ENCODE measurements around the gene REXO5.
"Not testable (repeated sequence)": the region's sequence is repeated elsewhere in the genome, so short reads cannot be mapped to it uniquely, and the experiment has no call there.

REXO5 gene

GRCh38 chr16:20859229-20859628, 52.9 kb downstream of the REXO5 start:
- CTCF ChIA-PET: no interaction called here
- no peak for DNase-seq (ENCODE audit: low spot score)
- no peak for TF ChIP-seq CTCF (conservative IDR thresholded peaks at IDR 0.05; ENCODE audit: low read depth)
- POLR2A ChIA-PET (ENCODE audit: low non-redundant PET): no interaction called here
- no peak overlapping the region for H3K27ac ChIP-seq

GRCh38 chr16:20859699-20860098, 53.4 kb downstream of the REXO5 start:
- CTCF ChIA-PET: interaction anchor here (0.5 kb wide), 1 partner anchor 474 kb away, joined by 3 read pairs; no protein-coding TSS in a partner anchor
- POLR2A ChIA-PET (ENCODE audit: low non-redundant PET): no interaction called here
- peak overlapping the region; percentile 50; the same call in 1 of the 2 replicates for H3K27ac ChIP-seq
- TF ChIP-seq CTCF (conservative IDR thresholded peaks at IDR 0.05; ENCODE audit: low read depth): no peak
- no peak for DNase-seq (ENCODE audit: low spot score)

- ChIA-PET POLR2A (ENCODE audit: low non-redundant PET) (no interaction called here), CTCF (no interaction called here)
- no peak for TF ChIP-seq CTCF (conservative IDR thresholded peaks at IDR 0.05; ENCODE audit: low read depth)
- DNase-seq (ENCODE audit: low spot score): no peak
- H3K27ac ChIP-seq: no peak overlapping the region
Measured at GRCh38 chr16:20860361-20860760, 54.0 kb downstream of the REXO5 start.

- CTCF ChIA-PET; POLR2A ChIA-PET (ENCODE audit: low non-redundant PET); DNase-seq (ENCODE audit: low spot score); H3K27ac ChIP-seq: not testable (repeated sequence)
Measured at GRCh38 chr16:20860995-20861394, 54.7 kb downstream of the REXO5 start.

- H3K27ac ChIP-seq: 0 out of 2 replicates have a peak overlapping the region, but pooled peaks have one; percentile 5
- POLR2A ChIA-PET (ENCODE audit: low non-redundant PET): no interaction called here
- CTCF ChIA-PET: no interaction called here
- DNase-seq (ENCODE audit: low spot score): no peak
- TF ChIP-seq CTCF (conservative IDR thresholded peaks at IDR 0.05; ENCODE audit: low read depth): no peak
Measured at GRCh38 chr16:20862162-20862960, 56.0 kb downstream of the REXO5 start.

- POLR2A ChIA-PET (ENCODE audit: low non-redundant PET); CTCF ChIA-PET; DNase-seq (ENCODE audit: low spot score): not testable (repeated sequence)
Measured at GRCh38 chr16:20864376-20864775, 58.0 kb downstream of the REXO5 start.

GRCh38 chr16:20865420-20866131, 59.2 kb downstream of the REXO5 start:
- CTCF ChIA-PET: interaction anchor here (0.9 kb wide), 1 partner anchor 292 kb away, joined by 3 read pairs; no protein-coding TSS in a partner anchor
- peak; percentile 83 for DNase-seq (ENCODE audit: low spot score)

More at GRCh38 chr16:20864376-20864775, 58.0 kb downstream of the REXO5 start:
- not testable (repeated sequence) for H3K27ac ChIP-seq

More at GRCh38 chr16:20865420-20866131, 59.2 kb downstream of the REXO5 start:
- H3K27ac ChIP-seq: peak overlapping the region; percentile 98
- TF ChIP-seq CTCF (conservative IDR thresholded peaks at IDR 0.05; ENCODE audit: low read depth): no peak
- POLR2A ChIA-PET (ENCODE audit: low non-redundant PET): interaction anchor here (1.0 kb wide), 1 partner anchor 35 kb away, joined by 3 read pairs; the partner anchor contains the start of genes DCUN1D3 and LYRM1
